ENCODE results near the gene SH3PXD2B.

DNA sequence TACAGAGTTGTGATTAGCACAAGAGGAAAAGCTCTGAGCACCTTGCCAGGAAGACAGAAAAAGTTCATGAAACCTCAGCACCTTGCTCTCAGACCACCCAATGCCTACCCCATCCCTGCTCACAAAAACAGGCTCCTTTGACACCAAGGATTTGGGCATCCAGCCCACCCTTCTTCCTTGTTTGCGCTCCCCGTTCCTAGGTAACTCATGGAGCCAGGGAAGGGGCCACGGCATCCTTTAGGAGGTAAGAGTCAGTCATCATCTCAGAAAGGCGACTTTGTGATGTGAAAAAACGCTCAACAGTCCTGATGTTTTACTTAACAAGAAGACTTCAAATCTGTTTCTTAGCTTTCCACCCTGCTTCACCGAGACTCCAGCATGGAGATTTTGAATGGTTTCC is 29.5 kb downstream of the SH3PXD2B start:
- TF ChIP-seq SIN3A (IDR thresholded peaks at IDR 0.05; ENCODE audit: borderline replicate concordance, insufficient read depth, low read length) = no peak
- TF ChIP-seq, protein P1, sequence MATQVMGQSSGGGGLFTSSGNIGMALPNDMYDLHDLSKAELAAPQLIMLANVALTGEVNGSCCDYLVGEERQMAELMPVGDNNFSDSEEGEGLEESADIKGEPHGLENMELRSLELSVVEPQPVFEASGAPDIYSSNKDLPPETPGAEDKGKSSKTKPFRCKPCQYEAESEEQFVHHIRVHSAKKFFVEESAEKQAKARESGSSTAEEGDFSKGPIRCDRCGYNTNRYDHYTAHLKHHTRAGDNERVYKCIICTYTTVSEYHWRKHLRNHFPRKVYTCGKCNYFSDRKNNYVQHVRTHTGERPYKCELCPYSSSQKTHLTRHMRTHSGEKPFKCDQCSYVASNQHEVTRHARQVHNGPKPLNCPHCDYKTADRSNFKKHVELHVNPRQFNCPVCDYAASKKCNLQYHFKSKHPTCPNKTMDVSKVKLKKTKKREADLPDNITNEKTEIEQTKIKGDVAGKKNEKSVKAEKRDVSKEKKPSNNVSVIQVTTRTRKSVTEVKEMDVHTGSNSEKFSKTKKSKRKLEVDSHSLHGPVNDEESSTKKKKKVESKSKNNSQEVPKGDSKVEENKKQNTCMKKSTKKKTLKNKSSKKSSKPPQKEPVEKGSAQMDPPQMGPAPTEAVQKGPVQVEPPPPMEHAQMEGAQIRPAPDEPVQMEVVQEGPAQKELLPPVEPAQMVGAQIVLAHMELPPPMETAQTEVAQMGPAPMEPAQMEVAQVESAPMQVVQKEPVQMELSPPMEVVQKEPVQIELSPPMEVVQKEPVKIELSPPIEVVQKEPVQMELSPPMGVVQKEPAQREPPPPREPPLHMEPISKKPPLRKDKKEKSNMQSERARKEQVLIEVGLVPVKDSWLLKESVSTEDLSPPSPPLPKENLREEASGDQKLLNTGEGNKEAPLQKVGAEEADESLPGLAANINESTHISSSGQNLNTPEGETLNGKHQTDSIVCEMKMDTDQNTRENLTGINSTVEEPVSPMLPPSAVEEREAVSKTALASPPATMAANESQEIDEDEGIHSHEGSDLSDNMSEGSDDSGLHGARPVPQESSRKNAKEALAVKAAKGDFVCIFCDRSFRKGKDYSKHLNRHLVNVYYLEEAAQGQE (IDR thresholded peaks at IDR 0.05; ENCODE audit: insufficient read depth in 1 of 2, low read depth in 2 of 2, low read length in 2 of 2) = no peak

Measured in PFSK-1 (cell line).